Endothelial cell of coronary artery (primary cell): ENCODE data around the gene ZNF557. TPM values are rescaled to one million over a fixed set of nuclear protein-coding genes. Genes with fewer than 3 reads are reported as not detected.

Source experiments
- total RNA-seq: library from RNA; depleted of rRNA; stranded (reverse); fragments of >200 nt; gene quantifications from 2 replicates; pipeline ENCODE4 v1.2.3, GENCODE V29; 2014

ZNF557 gene
- total RNA-seq = 11.2 and 13.4 TPM in 2 replicates

GRCh38 chr19:7069042-7069903, at the start of gene ZNF557:
ZNF557 (plus strand) TSS chr19:7069703; CDS start chr19:7075075, 5,372 bp downstream.

DNA sequence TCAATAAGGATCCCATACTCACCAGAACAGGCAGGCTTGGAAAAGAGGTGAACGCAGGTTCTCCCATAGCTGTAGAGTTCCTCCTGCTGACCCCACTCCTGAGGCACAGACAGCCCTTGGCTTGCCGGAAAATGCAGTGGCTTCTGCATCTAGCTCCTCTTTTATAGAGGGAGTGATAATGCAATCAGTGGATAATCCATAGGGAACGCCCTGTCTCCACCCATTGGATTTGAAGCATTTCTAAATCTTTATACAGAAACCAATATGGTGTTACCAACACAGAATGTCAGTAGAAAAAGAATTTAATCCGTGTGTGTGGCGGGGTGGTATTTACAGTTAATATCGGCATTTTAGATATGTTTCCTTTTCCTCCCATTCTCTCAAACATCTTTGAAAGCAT, 48.2 kb upstream of the ZNF557 start, which contains the start of gene MBD3L2B:
Gene MBD3L2B, minus strand, starts transcription at position 101 of the 400 bp plus-strand sequence. Its CDS starts 34 bp downstream, at position 67.

DNA sequence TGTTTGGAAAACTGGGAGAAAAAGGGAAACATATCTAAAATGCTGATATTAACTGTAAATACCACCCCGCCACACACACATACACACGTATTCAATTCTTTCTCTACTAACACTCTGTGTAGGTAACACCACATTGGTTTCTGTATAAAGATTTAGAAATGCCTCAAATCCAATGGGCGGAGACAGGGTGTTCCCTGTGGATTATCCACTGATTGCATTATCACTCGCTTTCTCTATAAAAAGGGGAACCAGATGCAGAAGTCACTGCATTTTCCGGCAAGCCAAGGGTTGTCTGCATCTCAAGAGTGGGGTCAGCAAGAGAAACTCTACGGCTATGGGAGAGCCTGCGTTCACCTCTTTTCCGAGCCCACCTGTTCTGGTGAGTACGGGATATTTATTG, 39.2 kb upstream of the ZNF557 start, which contains the start of gene MBD3L5:
Gene MBD3L5, plus strand, starts transcription at position 301 of the 400 bp plus-strand sequence. Its CDS starts 34 bp downstream, at position 335.

GRCh38 chr19:7040079-7040478, 29.4 kb upstream of the ZNF557 start, which contains the start of gene MBD3L4:
MBD3L4 (minus strand) TSS chr19:7040179; CDS start chr19:7040144, 35 bp downstream.

DNA sequence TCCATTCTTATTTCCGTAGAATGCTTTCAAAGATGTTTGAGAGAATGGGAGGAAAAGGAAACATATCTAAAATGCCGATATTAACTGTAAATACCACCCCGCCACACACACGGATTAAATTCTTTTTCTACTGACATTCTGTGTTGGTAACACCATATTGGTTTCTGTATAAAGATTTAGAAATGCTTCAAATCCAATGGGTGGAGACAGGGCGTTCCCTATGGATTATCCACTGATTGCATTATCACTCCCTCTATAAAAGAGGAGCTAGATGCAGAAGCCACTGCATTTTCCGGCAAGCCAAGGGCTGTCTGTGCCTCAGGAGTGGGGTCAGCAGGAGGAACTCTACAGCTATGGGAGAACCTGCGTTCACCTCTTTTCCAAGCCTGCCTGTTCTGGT, 20.5 kb upstream of the ZNF557 start, which contains the start of gene MBD3L2:
Gene MBD3L2, plus strand, starts transcription at position 301 of the 400 bp plus-strand sequence. Its CDS starts 53 bp downstream, at position 354.

GRCh38 chr19:7058576-7058975, 10.9 kb upstream of the ZNF557 start, which contains the start of gene MBD3L3:
MBD3L3 (minus strand) TSS chr19:7058676; CDS start chr19:7058605, 71 bp downstream.

Other genes starting within 250 kb of the ZNF557 start
- not detected in 2 replicates for gene ADGRE1, start 182.1 kb upstream of the ZNF557 start, total RNA-seq
- gene MBD3L2B, start 48.3 kb upstream of the ZNF557 start, total RNA-seq = not detected in 2 replicates
- not detected in 2 replicates for gene MBD3L5, start 39.1 kb upstream of the ZNF557 start, total RNA-seq
- not detected in 2 replicates for gene MBD3L4, start 29.5 kb upstream of the ZNF557 start, total RNA-seq
- gene MBD3L2, start 20.4 kb upstream of the ZNF557 start, total RNA-seq = not detected in 2 replicates
- not detected in 2 replicates for gene MBD3L3, start 11.0 kb upstream of the ZNF557 start, total RNA-seq
- gene INSR, start 224.7 kb downstream of the ZNF557 start, total RNA-seq = 35.8 and 57.5 TPM in 2 replicates